WTC11 (cell line): ENCODE results near the gene ZRANB2. TPM values are rescaled to one million over a fixed set of nuclear protein-coding genes. Genes with fewer than 3 reads are reported as not detected.
A peak's percentile ranks its signal among the peaks of the same experiment; 100 is the strongest.

Experiments used
- ATAC-seq: fragments of 200-7000 bp; cut with Tn5 transposase; 2 replicates; pipeline ENCODE4 v1.10.0; 2021; ENCODE audit warnings: mild to moderate bottlenecking, moderate library complexity
- CTCF ChIA-PET: fragments of 300-600 bp; sonication (Branson Sonifier 250); formaldehyde crosslinking; loops from one replicate; lab custom pipeline; 2021; ENCODE audit warnings: antibody characterized with exemption; lab: Charles Lee
- POLR2A ChIA-PET: fragments of 350-600 bp; sonication (Branson Sonifier 250); formaldehyde crosslinking; loops from one replicate; lab custom pipeline; 2021; ENCODE audit warnings: antibody characterized with exemption; lab: Charles Lee
- DNase-seq: peaks from one replicate; pipeline ENCODE4 v3.0.0; 2021; ENCODE audit warnings: low spot score
- H3K27ac Mint-ChIP-seq: 2 replicates; pipeline ENCODE4 v1.8.0; 2021; ENCODE audit warnings: mixed read lengths
- H3K27me3 Mint-ChIP-seq: 2 replicates; pipeline ENCODE4 v1.8.0; 2021; ENCODE audit warnings: low read depth, mild to moderate bottlenecking, moderate library complexity, mixed read lengths
- H3K36me3 Mint-ChIP-seq: 2 replicates; pipeline ENCODE4 v1.8.0; 2021; ENCODE audit warnings: mixed read lengths
- H3K4me1 Mint-ChIP-seq: 2 replicates; pipeline ENCODE4 v1.8.0; 2022; ENCODE audit warnings: mixed read lengths
- H3K4me3 Mint-ChIP-seq: 2 replicates; pipeline ENCODE4 v1.8.0; 2021; ENCODE audit warnings: mild to moderate bottlenecking, moderate library complexity, mixed read lengths
- H3K9me3 Mint-ChIP-seq: 2 replicates; pipeline ENCODE4 v1.8.0; 2021; ENCODE audit warnings: mixed read lengths
- ARID4B ChIP-seq: sonication (generic); formaldehyde crosslinking; IDR thresholded peaks from 2 replicates; pipeline ENCODE4 v1.8.0; 2023; ENCODE audit warnings: missing genetic modification reagents, mild to moderate bottlenecking, borderline replicate concordance
- ATF1 ChIP-seq: sonication (generic); formaldehyde crosslinking; IDR thresholded peaks from 2 replicates; pipeline ENCODE4 v1.8.1; 2023; ENCODE audit warnings: mild to moderate bottlenecking, moderate library complexity, missing genetic modification reagents
- ELF4 ChIP-seq: sonication (generic); formaldehyde crosslinking; IDR thresholded peaks from 2 replicates; pipeline ENCODE4 v1.8.1; 2022; ENCODE audit warnings: low read depth, mild to moderate bottlenecking, moderate library complexity, missing genetic modification reagents
- ETV6 ChIP-seq: sonication (generic); formaldehyde crosslinking; IDR thresholded peaks from 2 replicates; pipeline ENCODE4 v1.8.1; 2022; ENCODE audit warnings: mild to moderate bottlenecking, missing genetic modification reagents
- HMGXB4 ChIP-seq: sonication (generic); formaldehyde crosslinking; IDR thresholded peaks from 2 replicates; pipeline ENCODE4 v1.8.1; 2023; ENCODE audit warnings: mild to moderate bottlenecking, moderate library complexity, missing genetic modification reagents
- IRF2 ChIP-seq: sonication (generic); formaldehyde crosslinking; IDR thresholded peaks from 2 replicates; pipeline ENCODE4 v1.8.0; 2022; ENCODE audit warnings: low read depth, missing genetic modification reagents, borderline replicate concordance
- MAX ChIP-seq: sonication (generic); formaldehyde crosslinking; IDR thresholded peaks from 2 replicates; pipeline ENCODE4 v1.8.0; 2022; ENCODE audit warnings: mild to moderate bottlenecking, missing genetic modification reagents
- NFE2L1 ChIP-seq: sonication (generic); formaldehyde crosslinking; IDR thresholded peaks from 2 replicates; pipeline ENCODE4 v1.8.1; 2023; ENCODE audit warnings: missing genetic modification reagents
- OVOL2 ChIP-seq: fragments of 250-450 bp; sonication (Bioruptor Pico); IDR thresholded peaks from 2 replicates; pipeline ENCODE4 v1.9.0; 2021; ENCODE audit warnings: mild to moderate bottlenecking, borderline replicate concordance
- PREB ChIP-seq: sonication (generic); formaldehyde crosslinking; IDR thresholded peaks from 2 replicates; pipeline ENCODE4 v1.8.1; 2022; ENCODE audit warnings: mild to moderate bottlenecking, missing genetic modification reagents, moderate library complexity, borderline replicate concordance
- SP1 ChIP-seq: sonication (generic); formaldehyde crosslinking; conservative IDR thresholded peaks from 2 replicates; pipeline ENCODE4 v1.8.1; 2022; ENCODE audit warnings: missing genetic modification reagents
- USF2 ChIP-seq: sonication (generic); formaldehyde crosslinking; IDR thresholded peaks from 2 replicates; pipeline ENCODE4 v1.8.1; 2023; ENCODE audit warnings: mild to moderate bottlenecking, missing genetic modification reagents, moderate library complexity
- ZNF425 ChIP-seq: fragments of 250-450 bp; sonication (Bioruptor Pico); conservative IDR thresholded peaks from 2 replicates; pipeline ENCODE4 v1.9.0; 2021; ENCODE audit warnings: mild to moderate bottlenecking
- ZNF671 ChIP-seq: fragments of 250-450 bp; sonication (Bioruptor Pico); IDR thresholded peaks from 2 replicates; pipeline ENCODE4 v1.8.0; 2021; ENCODE audit warnings: mild to moderate bottlenecking
- total RNA-seq: library from RNA; stranded (reverse); gene quantifications from 3 replicates; pipeline ENCODE4 v1.2.3, GENCODE V29; 2021

Gene ZRANB2
- total RNA-seq, 1 experiment from 2014 or later = 85.8 TPM

GRCh38 chr1:71080739-71081696 is at the start of gene ZRANB2 (continued):
- TF ChIP-seq USF2 (CRISPR knock-in tag) (no peak), ARID4B (CRISPR knock-in tag) (0 out of 2 replicates have a peak, but pooled peaks have one; percentile 19), ZNF425 (CRISPR knock-in tag) (no peak), OVOL2 (no peak), NFE2L1 (CRISPR knock-in tag) (0 out of 2 replicates have a peak, but pooled peaks have one; percentile 40)

GRCh38 chr1:71128060-71128459 is 47.2 kb upstream of the ZRANB2 start:
- Mint-ChIP-seq H3K9me3 (peaks cover 82% of the 10 kb centered on the region), H3K27ac (no peak overlapping the region), H3K27me3 (no peaks in the 10 kb centered on the region; the same call in 1 of the 2 replicates), H3K4me1 (peaks cover 12% of the 10 kb centered on the region), H3K36me3 (peaks cover 41% of the 10 kb centered on the region), H3K4me3 (no peak overlapping the region)
- CTCF ChIA-PET = no interaction called here
- POLR2A ChIA-PET = no interaction called here
- ATAC-seq = no peak
- TF ChIP-seq ZNF671 (CRISPR knock-in tag) (no peak), ATF1 (CRISPR knock-in tag) (no peak)
- DNase-seq = no peak

GRCh38 chr1:71118086-71118485 is 37.3 kb upstream of the ZRANB2 start:
- no peak for TF ChIP-seq ETV6 (CRISPR knock-in tag)
- TF ChIP-seq ELF4 (CRISPR knock-in tag) = no peak
- TF ChIP-seq SP1 (CRISPR knock-in tag) = no peak
- no peak for TF ChIP-seq MAX (CRISPR knock-in tag)
- TF ChIP-seq PREB (CRISPR knock-in tag) = no peak
- TF ChIP-seq HMGXB4 (CRISPR knock-in tag) = no peak
- no peak for TF ChIP-seq IRF2 (CRISPR knock-in tag)
- CTCF ChIA-PET = no interaction called here
- ATAC-seq (no peak), DNase-seq (no peak)
- no peaks in the 10 kb centered on the region for H3K4me1 Mint-ChIP-seq
- H3K27me3 Mint-ChIP-seq = peaks cover 4% of the 10 kb centered on the region; the same call in 1 of the 2 replicates
- H3K36me3 Mint-ChIP-seq = peaks cover 14% of the 10 kb centered on the region
- H3K4me3 Mint-ChIP-seq = no peak overlapping the region
- POLR2A ChIA-PET = no interaction called here
- peaks cover 27% of the 10 kb centered on the region for H3K9me3 Mint-ChIP-seq
- H3K27ac Mint-ChIP-seq = no peak overlapping the region
